Measurements from ENCODE around the gene ARFRP1.

The ARFRP1 gene

DNA sequence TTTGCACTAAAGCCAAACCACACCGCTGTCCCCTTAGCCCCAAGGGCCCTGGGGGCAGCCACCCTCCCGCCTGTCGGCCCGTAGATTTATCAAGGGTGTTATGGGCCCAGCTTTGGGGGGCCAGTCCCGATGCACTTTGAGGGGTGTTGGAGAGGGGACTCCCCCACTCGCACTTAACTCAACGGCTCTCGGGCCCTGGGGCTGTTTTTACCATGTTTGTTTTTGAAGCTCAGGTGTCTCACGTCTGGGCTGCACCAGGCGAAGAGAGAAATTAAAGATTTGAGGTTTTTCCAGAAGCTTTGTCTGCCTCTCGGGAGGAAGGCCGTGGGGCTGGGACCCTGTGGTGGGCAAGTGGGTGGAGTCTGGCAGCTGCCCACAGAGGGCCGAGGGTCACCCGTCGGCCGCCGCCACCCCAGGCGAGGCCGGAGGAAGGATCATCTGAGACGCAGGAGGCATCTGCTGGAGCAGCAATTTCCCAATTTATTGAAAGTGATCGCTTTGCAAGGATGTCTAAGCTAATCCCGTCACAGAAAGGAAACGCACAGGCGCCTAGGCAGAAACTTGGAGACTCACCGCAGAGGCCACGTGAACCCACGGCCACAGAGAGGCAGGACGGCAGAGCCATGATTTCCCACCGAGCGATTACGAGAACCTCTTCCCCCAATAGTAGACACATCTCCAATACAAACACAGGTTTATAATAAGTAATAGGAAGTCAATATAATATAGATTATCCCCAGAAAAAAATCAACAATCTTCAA lies 35.6 kb upstream of the ARFRP1 start:
- DNase-seq: no peak

DNA sequence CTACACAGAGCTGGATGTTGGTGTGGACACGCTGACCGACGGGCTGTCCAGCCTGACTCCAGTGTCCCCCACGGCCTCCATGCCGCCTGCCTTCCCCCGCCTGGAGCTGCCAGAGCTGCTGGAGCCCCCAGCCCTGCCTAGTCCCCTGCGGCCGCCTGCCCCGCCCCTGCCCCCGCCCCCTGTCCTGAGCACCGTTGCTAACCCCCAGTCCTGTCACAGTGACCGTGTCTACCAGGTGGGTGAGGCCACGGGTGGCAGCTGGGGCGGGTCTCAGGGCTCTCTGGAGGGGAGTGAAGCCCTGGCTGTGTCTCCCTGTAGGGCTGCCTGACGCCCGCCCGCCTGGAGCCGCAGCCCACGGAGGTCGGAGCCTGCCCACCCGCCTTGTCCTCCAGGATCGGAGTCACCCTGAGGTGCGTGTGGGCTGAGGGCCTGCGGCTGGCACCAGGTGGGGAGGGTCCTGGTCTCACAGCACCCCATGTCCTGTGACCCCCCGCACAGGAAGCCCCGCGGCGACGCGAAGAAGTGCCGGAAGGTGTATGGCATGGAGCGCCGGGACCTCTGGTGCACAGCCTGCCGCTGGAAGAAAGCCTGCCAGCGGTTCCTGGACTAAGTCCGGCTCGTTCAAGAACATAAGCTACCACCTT lies 34.7 kb upstream of the ARFRP1 start:
- DNase-seq: no peak

DNA sequence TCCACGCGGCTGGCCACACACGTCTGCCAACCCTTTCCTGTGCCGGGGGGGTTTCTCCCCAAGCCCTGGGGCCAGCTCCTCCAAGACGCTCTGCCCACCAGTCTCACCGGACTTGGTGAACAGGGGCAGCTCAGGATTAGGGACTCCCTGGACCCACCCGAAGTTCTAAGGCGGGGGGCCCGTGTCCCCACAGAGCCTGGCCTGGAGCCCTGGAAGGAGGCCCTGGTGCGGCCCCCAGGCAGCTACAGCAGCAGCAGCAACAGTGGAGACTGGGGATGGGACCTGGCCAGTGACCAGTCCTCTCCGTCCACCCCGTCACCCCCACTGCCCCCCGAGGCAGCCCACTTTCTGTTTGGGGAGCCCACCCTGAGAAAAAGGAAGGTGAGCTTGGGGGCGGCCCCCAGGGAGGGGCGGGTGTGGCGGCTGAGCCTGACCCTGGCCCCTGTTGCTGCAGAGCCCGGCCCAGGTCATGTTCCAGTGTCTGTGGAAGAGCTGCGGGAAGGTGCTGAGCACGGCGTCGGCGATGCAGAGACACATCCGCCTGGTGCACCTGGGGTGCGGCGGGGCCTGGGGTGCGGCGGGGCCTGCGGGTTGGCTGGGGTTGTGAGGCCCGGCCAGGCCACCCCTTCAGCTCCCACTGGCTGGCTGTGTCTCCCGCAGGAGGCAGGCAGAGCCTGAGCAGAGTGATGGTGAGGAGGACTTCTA lies 34.1 kb upstream of the ARFRP1 start:
- DNase-seq: no peak

DNA sequence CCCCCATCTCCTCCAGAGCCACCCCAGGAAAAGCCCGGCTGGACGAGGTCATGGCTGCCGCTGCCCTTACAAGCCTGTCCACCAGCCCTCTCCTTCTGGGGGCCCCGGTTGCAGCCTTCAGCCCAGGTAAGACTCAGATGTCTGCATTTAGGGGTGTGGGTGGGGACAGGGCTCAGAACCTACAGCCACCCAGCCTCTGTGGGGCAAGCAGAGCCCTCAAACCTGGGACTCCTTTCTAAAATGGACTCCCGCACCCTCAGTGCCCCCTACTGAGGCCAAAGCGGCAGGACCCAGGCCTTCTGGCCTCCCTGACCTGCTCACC lies 33.5 kb upstream of the ARFRP1 start:
- no peak for DNase-seq

DNA sequence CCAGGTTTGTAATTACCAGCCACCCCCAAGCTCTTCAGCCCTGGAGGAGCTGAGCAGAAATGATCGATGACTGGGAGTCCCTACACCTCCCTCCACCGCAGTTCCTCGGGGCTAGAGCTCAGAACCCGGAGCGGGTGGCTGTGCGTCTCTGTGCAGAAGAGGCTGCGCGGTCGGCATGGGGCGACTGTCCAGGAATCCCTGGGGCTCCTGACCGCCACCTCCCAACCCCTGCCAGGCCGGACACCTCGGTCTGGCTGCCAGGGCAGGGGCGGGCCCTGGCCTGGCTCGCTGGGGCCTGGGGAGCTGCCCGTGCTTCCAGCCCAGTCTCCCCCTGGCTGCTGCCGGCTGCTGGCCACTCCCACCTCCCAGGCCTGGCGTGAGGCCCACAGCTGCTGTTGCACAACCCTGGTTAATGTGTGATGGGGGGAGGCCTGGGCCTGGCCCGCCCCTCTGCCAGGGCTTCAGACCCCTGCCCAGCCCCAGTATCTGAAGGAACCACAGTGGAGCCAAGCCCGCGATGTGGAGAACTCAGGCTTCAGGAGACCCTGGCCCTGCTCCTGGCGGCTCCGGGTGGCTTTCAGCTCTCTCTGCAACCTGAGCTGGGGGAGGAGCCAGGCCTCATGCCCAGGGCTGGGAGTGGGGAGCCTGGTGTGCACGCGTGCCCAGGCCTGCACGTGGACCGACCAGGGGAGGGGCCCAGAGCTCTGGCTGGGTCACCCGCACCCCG lies 33.0 kb upstream of the ARFRP1 start:
- peak; percentile 35 for DNase-seq

DNA sequence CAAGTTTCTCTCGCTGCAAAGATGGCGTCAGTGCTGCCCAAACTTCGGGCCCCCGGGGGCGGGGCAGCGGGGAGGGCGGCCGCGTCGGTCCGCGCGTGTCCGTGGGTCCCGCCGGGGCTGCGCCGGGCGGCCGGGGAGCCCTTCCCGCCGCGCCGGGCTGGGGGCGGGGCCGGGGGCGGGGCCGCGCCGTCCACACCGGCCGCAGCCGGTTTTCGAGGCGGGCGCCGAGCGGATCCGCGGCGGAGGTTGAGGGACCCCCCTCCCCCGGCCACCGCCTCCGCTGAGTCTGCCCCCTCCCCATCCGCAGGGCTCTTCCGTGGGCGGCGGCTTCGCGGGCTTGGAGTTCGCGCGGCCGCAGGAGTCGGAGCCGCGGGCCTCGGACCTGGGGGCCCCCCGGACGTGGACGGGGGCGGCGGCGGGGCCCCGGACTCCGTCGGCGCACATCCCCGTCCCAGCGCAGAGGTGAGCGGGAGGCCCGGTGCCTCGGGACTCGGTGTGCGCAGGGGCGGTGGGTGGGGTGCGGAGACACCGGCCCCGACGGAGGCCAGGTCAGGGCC lies 32.4 kb upstream of the ARFRP1 start:
- peak; percentile 42 for DNase-seq

DNA sequence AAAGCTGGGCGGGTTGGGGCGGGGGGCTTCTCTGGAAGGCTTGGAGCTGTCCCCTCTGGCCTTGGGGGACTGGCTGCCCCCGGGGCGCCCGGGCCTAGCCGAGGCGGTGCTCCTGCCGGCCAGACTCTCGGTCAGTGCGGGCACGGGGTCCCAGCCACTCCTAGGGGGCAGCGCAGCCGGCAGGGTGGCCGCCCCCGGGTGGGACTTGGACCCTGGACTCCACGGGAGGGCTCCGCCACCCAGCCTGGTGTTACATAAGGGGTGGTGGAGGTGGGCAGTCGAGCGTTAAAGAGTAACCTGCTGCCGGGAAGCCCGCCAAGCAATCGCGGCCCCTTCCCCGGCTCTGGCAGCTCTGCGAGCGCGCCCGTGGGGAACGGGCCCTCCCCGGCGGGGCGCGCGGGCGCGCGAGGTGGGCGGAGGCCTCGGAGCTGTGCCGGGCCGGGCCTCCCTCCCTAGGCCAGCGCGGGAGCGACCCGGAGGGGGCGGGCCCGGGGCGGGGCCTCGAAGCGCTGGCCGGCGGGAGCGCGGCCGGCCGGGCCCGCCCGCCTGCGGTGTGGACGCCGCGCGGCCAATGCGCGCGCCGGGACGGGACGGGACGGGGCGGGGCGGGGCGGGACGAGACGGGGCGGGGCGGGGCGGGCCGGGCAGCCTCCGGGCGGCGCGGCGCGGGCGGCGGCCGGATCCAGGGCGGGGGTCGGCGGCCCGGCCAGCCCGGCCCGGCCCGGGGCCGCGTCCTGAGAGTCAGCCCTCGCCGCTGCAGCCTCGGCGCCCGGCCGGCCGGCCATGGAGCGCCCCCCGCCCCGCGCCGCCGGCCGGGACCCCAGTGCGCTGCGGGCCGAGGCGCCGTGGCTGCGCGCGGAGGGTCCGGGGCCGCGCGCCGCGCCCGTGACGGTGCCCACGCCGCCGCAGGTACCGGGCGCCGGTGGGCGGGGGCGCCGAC lies 31.6 kb upstream of the ARFRP1 start, which contains the start of gene SLC2A4RG:
Gene SLC2A4RG (plus strand): TSS at position 647 of the 940 bp plus-strand sequence. CDS start 137 bp downstream, at position 784.
- peak; percentile 59 for DNase-seq

DNA sequence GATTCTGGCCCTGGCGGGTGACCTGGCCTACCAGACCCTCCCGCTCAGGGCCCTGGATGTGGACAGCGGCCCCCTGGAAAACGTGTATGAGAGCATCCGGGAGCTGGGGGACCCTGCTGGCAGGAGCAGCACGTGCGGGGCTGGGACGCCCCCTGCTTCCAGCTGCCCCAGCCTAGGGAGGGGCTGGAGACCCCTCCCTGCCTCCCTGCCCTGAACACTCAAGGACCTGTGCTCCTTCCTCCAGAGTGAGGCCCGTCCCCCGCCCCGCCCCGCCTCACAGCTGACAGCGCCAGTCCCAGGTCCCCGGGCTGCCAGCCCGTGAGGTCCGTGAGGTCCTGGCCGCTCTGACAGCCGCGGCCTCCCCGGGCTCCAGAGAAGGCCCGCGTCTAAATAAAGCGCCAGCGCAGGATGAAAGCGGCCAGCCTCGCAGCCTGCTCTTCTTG lies 30.9 kb upstream of the ARFRP1 start:
- DNase-seq: peak; percentile 35

DNA sequence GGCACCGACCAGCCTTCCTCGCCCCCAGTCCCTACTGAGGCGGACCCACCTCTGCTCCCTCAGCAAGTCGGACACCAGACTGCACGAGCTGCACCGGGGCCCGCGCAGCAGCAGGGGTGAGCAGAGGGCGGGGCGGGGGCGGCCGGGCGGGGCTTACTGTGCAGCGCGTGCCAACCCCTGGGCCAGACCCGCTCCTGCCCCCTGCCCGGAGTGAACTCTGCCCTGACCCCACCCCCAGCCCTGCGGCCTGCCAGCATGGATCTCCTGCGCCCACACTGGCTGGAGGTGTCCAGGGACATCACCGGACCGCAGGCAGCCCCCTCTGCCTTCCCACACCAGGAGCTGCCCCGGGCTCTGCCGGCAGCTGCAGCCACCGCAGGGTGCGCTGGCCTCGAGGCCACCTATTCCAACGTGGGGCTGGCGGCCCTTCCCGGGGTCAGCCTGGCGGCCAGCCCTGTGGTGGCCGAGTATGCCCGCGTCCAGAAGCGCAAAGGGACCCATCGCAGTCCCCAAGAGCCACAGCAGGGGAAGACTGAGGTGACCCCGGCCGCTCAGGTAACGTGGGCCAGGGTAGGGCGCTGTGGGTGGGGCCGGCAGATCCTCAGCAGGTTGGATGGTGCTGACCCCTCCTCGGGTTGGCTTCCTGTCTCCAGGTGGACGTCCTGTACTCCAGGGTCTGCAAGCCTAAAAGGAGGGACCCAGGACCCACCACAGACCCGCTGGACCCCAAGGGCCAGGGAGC lies 30.3 kb upstream of the ARFRP1 start:
- DNase-seq: peak; percentile 24

DNA sequence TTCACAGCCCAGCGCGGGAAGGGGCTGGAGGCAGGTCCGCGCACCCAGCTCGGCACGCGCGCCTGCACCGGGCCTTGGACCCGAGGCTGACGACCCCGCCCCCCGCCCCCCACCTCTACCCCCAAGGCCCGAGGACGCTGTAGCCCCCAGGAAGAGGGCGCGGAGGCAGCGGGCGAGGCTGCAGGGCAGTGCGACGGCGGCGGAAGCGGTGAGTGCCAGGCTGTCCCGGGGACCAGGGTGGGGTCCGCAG lies 29.8 kb upstream of the ARFRP1 start:
- DNase-seq: no peak

DNA sequence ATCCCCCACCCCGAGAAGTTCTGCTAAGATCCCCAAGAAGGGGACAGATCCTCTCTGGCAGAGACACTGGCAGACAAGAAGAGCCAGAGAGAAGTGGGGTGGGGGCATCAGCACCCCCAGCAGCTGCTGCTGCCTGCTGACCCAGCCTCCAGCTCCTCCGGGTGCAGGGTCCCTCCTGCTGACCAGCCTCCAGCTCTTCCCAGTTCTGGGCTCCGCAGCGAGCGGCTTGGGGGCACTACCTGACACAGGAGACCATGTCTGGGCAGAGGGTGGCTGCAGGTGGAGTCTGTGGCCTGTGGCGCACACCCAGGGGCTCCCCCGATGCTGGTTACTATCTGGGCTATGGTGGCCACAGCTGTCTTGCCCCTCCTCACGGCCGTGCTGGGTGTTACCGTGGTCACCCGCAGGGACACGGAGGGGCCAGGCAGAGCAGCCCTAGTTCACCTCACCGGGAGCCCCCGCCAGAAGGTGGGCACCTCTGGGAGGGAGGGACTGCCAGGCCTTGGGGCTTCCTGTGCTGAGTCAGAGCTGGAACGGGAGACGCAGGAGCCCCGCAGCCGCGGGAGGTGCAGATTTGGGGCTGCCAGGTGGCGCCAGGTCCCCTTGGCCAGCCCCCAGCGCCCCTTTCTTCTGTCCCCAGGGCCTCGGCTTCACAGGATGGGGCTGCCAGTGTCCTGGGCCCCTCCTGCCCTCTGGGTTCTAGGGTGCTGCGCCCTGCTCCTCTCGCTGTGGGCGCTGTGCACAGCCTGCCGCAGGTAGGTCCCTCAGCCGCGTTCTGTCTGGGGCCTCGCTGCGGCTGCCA lies 29.3 kb upstream of the ARFRP1 start:
- DNase-seq: peak; percentile 66

DNA sequence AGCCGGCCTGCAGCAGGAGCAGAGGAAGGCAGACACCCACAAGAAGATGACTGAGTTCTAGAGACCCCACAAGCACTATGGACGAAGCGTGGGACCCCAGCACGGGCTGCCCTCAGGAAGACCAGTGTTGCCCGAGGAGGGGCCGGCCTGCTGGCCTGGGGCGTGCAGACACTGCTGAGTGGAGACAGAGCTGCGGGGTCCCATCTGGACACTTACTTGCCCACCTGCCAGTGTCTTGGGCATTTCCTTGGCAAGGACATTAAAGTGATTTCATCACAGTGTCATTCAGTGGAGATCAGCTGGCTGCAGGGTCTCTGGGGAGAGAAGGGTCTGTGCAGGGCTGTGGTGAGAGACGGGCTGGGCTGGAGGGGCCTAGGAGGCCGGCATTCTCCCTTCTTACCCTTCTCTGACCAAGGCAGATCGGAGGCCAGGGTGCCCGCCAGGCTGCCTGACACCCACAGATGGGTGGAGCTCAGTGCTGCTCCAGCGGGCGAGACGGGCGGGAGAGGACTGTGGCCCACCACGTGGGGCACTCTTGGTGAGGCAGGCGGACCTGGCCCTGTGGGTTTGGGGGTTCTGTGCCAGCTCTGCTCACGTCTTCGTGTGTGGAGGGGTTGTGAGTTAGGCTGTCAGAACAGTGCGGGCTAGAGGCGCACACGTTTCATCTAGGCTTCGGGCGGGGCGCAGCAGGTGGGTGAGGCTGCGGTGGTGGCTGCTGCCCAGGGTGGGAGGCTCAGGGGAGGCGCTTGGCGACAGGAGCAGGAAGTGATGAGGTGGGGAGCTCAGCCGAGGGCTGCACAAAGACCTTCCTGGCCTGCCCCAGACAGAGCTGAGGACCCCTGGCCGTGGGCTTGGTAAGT lies 28.3 kb upstream of the ARFRP1 start, which contains the start of gene LIME1:
Gene LIME1 (plus strand): TSS at position 806 of the 860 bp plus-strand sequence. CDS start 886 bp downstream, outside the sequence.
- peak; percentile 84 for DNase-seq

DNA sequence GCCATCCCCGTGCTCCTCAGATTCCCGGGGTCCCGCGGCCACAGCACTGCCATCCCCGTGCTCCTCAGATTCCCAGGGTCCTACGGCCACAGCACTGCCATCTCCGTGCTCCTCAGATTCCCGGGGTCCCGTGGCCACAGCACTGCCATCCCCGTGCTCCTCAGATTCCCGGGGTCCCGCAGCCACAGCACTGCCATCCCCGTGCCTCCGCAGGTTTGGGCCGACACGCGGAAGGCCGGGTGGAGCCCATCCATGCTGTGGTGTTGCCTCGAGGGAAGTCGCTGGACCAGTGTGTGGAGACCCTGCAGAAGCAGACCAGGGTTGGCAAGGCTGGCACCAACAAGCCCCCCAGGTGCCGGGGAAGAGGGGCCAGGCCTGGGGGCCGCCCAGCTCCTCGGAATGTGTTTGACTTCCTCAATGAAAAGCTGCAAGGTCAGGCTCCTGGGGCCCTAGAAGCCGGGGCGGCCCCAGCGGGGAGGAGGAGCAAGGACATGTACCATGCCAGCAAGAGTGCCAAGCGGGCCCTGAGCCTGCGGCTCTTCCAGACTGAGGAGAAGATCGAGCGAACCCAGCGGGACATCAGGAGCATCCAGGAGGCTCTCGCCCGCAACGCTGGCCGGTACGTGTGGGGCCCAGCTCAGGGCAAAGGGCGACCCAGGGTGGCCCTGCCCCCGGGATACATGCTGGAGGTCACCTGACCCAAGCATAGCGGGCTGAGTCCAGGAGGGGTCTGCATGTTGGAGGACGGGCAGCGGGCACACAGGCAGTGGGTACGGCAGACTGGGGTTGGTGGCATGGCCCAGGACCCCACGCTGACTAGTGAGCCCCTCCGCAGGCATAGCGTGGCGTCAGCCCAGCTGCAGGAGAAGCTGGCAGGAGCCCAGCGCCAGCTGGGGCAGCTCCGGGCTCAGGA lies 27.4 kb upstream of the ARFRP1 start:
- DNase-seq: no peak

DNA sequence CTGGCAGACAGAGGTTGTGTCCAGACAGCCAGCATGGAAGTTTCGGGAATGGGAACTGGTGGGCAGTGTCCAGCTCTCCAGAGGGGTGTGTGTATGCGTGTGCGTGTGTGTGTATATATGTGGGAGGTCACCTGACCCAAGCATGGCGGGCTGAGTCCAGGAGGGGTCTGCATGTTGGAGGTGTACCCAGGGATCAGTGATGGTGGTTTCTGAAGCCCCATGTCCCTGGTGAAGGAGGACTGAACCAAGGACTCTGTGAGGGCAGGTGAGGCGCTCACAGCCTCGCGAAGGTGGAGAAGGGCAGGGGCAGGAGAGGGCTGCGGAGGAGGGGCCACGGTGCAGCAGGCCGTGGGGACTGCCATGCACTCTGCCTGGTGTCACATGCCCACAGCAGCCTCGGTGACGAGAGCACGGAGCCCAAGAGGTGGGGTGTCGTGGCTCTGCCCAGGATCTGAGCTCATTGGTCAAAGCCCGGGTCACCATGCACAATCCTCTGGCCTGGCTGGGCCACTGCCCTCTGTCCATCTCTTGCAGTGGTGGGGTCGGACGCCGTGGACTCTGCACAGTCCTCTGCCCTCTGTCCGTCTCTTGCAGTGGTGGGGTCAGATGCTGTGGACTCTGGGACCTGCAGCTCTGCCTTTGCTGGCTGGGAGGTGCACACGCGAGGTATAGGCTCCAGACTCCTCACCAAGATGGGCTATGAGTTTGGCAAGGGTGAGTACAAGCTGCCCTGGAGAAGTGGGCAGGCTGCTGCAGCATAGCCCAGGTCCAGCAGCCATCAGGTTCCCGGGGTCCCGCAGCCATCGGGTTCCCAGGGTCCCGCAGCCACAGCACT lies 26.6 kb upstream of the ARFRP1 start:
- no peak for DNase-seq

DNA sequence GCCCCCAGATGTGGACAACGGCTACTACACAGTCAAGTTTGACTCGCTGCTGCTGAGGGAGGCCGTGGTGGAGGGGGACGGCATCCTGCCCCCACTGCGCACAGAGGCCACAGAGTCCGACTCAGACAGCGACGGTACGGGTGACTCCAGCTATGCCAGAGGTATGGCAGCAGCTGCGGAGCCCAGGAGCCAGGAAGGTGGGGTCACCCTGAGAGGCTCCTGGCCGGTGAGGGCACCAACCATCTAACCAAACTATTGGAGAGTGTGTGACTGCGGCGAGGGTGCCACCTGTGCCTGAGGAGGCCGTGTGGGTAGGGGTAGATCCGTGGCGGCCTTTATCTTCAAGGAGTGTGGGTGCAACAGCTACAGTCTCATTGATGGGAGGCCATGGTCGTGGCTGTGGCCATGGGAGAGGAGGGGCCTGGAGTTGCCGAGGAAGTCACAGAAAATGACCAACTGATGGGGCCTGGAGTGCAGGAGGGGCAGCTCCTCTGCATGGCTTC lies 25.9 kb upstream of the ARFRP1 start:
- no peak for DNase-seq

DNA sequence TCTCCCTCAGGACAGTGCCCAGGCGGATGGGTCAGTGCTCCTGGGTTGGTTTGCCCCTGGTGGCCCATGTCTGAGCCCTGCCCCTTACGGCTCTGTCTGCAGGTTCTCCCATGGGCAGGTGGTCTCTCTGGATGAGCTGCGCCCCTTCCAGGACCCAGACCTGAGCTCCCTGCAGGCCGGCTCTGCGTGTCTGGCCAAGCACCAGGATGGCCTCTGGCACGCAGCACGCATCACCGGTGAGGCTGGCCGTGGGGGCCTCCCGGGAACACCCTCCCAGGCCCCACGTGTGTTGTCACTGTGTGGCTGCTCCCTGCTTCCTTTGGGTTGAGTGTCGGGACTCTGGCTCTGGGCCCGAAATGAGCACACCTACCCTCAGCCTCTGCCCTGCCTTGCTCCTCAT lies 25.3 kb upstream of the ARFRP1 start:
- DNase-seq: no peak

Data from activated gamma-delta T cell treated with Interleukin-2 at 50 U/mL for 16 hours (primary cell).